Muscle layer of colon (tissue), 2 donors: Measurements from ENCODE around the gene LIN7A.

Source experiments
- H3K27ac ChIP-seq: one replicate; pipeline ENCODE4 v1.7.0; 2013; ENCODE audit warnings: low read depth, mild to moderate bottlenecking, low read length, moderate library complexity
- H3K27me3 ChIP-seq, 2 donors: one replicate each; pipeline ENCODE4 v1.7.0; 2013; ENCODE audit warnings: low read length in 2 of 2, mild to moderate bottlenecking in 2 of 2; ENCODE audit not compliant: insufficient read depth in 2 of 2, control insufficient read depth in 1 of 2
- H3K36me3 ChIP-seq: one replicate; pipeline ENCODE4 v1.7.0; 2013; ENCODE audit warnings: mild to moderate bottlenecking, low read length; ENCODE audit not compliant: insufficient read depth
- H3K4me1 ChIP-seq: one replicate; pipeline ENCODE4 v1.7.0; 2013; ENCODE audit warnings: mild to moderate bottlenecking, low read length; ENCODE audit not compliant: insufficient read depth
- H3K4me3 ChIP-seq, 2 donors: one replicate each; pipeline ENCODE4 v1.7.0; 2013; ENCODE audit warnings: low read length in 2 of 2, low read depth in 1 of 2, mild to moderate bottlenecking in 1 of 2, moderate library complexity in 1 of 2
- H3K9ac ChIP-seq: one replicate; pipeline ENCODE4 v1.7.0; 2013; ENCODE audit warnings: low read length
- H3K9me3 ChIP-seq: one replicate; pipeline ENCODE4 v1.7.0; 2013; ENCODE audit warnings: mild to moderate bottlenecking, low read length
- donor health status: abdominal sarcoma.
- donor health status: Adenocarcinoma of cecum.

LIN7A gene

GRCh38 chr12:80877721-80878265 lies 59.9 kb downstream of the LIN7A start:
- Histone ChIP-seq H3K4me1 (peaks cover 5% of the 10 kb centered on the region), H3K9me3 (no peaks in the 10 kb centered on the region), H3K36me3 (no peaks in the 10 kb centered on the region), H3K4me3 (no peak overlapping the region), H3K9ac (no peak overlapping the region), H3K27ac (no peak overlapping the region), H3K27me3 (no peaks in the 10 kb centered on the region)

GRCh38 chr12:80872053-80872452 lies 65.7 kb downstream of the LIN7A start:
- Histone ChIP-seq H3K4me1 (no peaks in the 10 kb centered on the region), H3K4me3 (no peak overlapping the region), H3K36me3 (no peaks in the 10 kb centered on the region), H3K27ac (no peak overlapping the region), H3K9me3 (no peaks in the 10 kb centered on the region), H3K9ac (no peak overlapping the region), H3K27me3 (no peaks in the 10 kb centered on the region)

GRCh38 chr12:80869264-80869663 lies 68.5 kb downstream of the LIN7A start:
- Histone ChIP-seq H3K9me3 (no peaks in the 10 kb centered on the region), H3K27me3 (no peaks in the 10 kb centered on the region), H3K4me3 (no peak overlapping the region), H3K36me3 (no peaks in the 10 kb centered on the region), H3K4me1 (no peaks in the 10 kb centered on the region), H3K9ac (no peak overlapping the region), H3K27ac (no peak overlapping the region)

GRCh38 chr12:80868576-80868975 lies 69.2 kb downstream of the LIN7A start:
- H3K4me3 ChIP-seq = no peak overlapping the region
- no peaks in the 10 kb centered on the region for H3K27me3 ChIP-seq
- no peaks in the 10 kb centered on the region for H3K36me3 ChIP-seq
- no peaks in the 10 kb centered on the region for H3K9me3 ChIP-seq
- no peak overlapping the region for H3K9ac ChIP-seq
- no peak overlapping the region for H3K27ac ChIP-seq
- H3K4me1 ChIP-seq = no peaks in the 10 kb centered on the region

GRCh38 chr12:80867941-80868340 lies 69.8 kb downstream of the LIN7A start:
- H3K9ac ChIP-seq = no peak overlapping the region
- H3K27ac ChIP-seq = no peak overlapping the region
- H3K36me3 ChIP-seq = no peaks in the 10 kb centered on the region
- H3K4me1 ChIP-seq = no peaks in the 10 kb centered on the region
- H3K9me3 ChIP-seq = no peaks in the 10 kb centered on the region
- no peak overlapping the region for H3K4me3 ChIP-seq
- no peaks in the 10 kb centered on the region for H3K27me3 ChIP-seq

- Histone ChIP-seq H3K9ac (no peak overlapping the region), H3K27ac (no peak overlapping the region)
Measured at GRCh38 chr12:80864046-80864735, 73.5 kb downstream of the LIN7A start.

GRCh38 chr12:80862531-80862930 lies 75.2 kb downstream of the LIN7A start:
- H3K36me3 ChIP-seq = no peaks in the 10 kb centered on the region
- no peaks in the 10 kb centered on the region for H3K27me3 ChIP-seq
- no peaks in the 10 kb centered on the region for H3K9me3 ChIP-seq
- H3K9ac ChIP-seq = no peak overlapping the region
- H3K4me3 ChIP-seq = no peak overlapping the region
- no peak overlapping the region for H3K27ac ChIP-seq
- H3K4me1 ChIP-seq = no peaks in the 10 kb centered on the region

More at GRCh38 chr12:80864046-80864735, 73.5 kb downstream of the LIN7A start:
- Histone ChIP-seq H3K4me1 (no peaks in the 10 kb centered on the region), H3K4me3 (no peak overlapping the region), H3K9me3 (no peaks in the 10 kb centered on the region), H3K36me3 (no peaks in the 10 kb centered on the region), H3K27me3 (no peaks in the 10 kb centered on the region)

GRCh38 chr12:80861641-80862378 lies 75.9 kb downstream of the LIN7A start:
- Histone ChIP-seq H3K4me1 (no peaks in the 10 kb centered on the region), H3K36me3 (no peaks in the 10 kb centered on the region), H3K27me3 (no peaks in the 10 kb centered on the region), H3K27ac (no peak overlapping the region), H3K9me3 (no peaks in the 10 kb centered on the region), H3K4me3 (no peak overlapping the region), H3K9ac (no peak overlapping the region)

- no peaks in the 10 kb centered on the region for H3K36me3 ChIP-seq
- no peak overlapping the region for H3K9ac ChIP-seq
- H3K4me1 ChIP-seq = no peaks in the 10 kb centered on the region
- no peaks in the 10 kb centered on the region for H3K9me3 ChIP-seq
- H3K27ac ChIP-seq = no peak overlapping the region
- no peak overlapping the region for H3K4me3 ChIP-seq
- no peaks in the 10 kb centered on the region for H3K27me3 ChIP-seq
Measured at GRCh38 chr12:80860928-80861327, 76.8 kb downstream of the LIN7A start.

GRCh38 chr12:80860206-80860605 lies 77.5 kb downstream of the LIN7A start:
- H3K4me1 ChIP-seq = no peaks in the 10 kb centered on the region

GRCh38 chr12:80858356-80858755 lies 79.4 kb downstream of the LIN7A start:
- H3K9ac ChIP-seq = no peak overlapping the region
- no peaks in the 10 kb centered on the region for H3K4me1 ChIP-seq
- H3K9me3 ChIP-seq = no peaks in the 10 kb centered on the region
- no peaks in the 10 kb centered on the region for H3K27me3 ChIP-seq
- no peaks in the 10 kb centered on the region for H3K36me3 ChIP-seq
- H3K27ac ChIP-seq = no peak overlapping the region
- H3K4me3 ChIP-seq = no peak overlapping the region

More at GRCh38 chr12:80860206-80860605, 77.5 kb downstream of the LIN7A start:
- H3K27me3 ChIP-seq = no peaks in the 10 kb centered on the region
- H3K4me3 ChIP-seq = no peak overlapping the region
- H3K36me3 ChIP-seq = no peaks in the 10 kb centered on the region
- no peak overlapping the region for H3K27ac ChIP-seq
- no peaks in the 10 kb centered on the region for H3K9me3 ChIP-seq
- no peak overlapping the region for H3K9ac ChIP-seq
